ENCODE data around the gene AHNAK2. TPM values are rescaled to one million over a fixed set of nuclear protein-coding genes. Genes with fewer than 3 reads are reported as not detected.

The AHNAK2 gene
- total and polyA plus RNA-seq, 4 donors: 36.1 to 102 (median 37.9) TPM

- Histone ChIP-seq H3K36me3 (ENCODE audit: control insufficient read depth, insufficient read depth, low read length) (peaks cover 36% of the 10 kb centered on the region), H3K27ac (ENCODE audit: low read depth, low read length) (no peak overlapping the region), H3K9me3 (ENCODE audit: control insufficient read depth, insufficient read depth, low read length) (no peaks in the 10 kb centered on the region), H3K4me3 (ENCODE audit: low read depth, low read length) (no peak overlapping the region), H3K4me1 (ENCODE audit: control insufficient read depth, insufficient read depth, low read length) (no peaks in the 10 kb centered on the region), H3K27me3 (ENCODE audit: control insufficient read depth, insufficient read depth, low read length) (no peaks in the 10 kb centered on the region)
- WGBS (ENCODE audit: insufficient coverage): 71% methylated on average over 3 of the region's 3 CpGs
- DNase-seq (ENCODE audit: low read depth in 4 of 6, low spot score in 6 of 6): no peak
Observed at GRCh38 chr14:104999361-104999760, 21.2 kb upstream of the AHNAK2 start.

- 85% methylated on average over 4 of the region's 5 CpGs for WGBS (ENCODE audit: insufficient coverage)
- no peaks in the 10 kb centered on the region for H3K9me3 ChIP-seq (ENCODE audit: control insufficient read depth, insufficient read depth, low read length)
- H3K27ac ChIP-seq (ENCODE audit: low read depth, low read length): no peak overlapping the region
Observed at GRCh38 chr14:104998801-104999200, 20.6 kb upstream of the AHNAK2 start.

DNA sequence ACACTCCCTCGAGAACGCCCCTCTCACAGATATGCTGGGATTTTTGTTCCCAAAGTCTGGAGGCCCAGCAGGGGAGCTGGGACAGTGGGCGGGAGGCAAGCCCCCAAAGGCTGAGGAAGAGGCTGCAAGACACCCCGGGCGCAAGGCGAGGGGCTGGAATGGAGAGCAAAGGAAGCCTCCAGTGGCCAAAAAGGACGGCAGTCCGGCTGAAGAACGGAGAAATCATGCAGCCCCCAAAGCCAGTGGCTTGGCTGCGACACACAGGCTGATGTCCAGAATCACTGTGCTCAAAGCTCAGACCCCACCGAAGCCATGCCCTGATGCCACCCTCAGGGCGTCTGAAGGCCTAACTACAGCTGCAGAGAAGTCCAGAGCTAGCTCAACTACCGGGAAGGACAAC lies 18.3 kb upstream of the AHNAK2 start:
- no peaks in the 10 kb centered on the region for H3K27me3 ChIP-seq (ENCODE audit: control insufficient read depth, insufficient read depth, low read length)
- 91% methylated on average over 13 of the region's 13 CpGs for WGBS (ENCODE audit: insufficient coverage)
- no peaks in the 10 kb centered on the region for H3K9me3 ChIP-seq (ENCODE audit: control insufficient read depth, insufficient read depth, low read length)
- peaks cover 64% of the 10 kb centered on the region for H3K36me3 ChIP-seq (ENCODE audit: control insufficient read depth, insufficient read depth, low read length)
- no peak for DNase-seq (ENCODE audit: low read depth in 4 of 6, low spot score in 6 of 6)
- H3K4me1 ChIP-seq (ENCODE audit: control insufficient read depth, insufficient read depth, low read length): no peaks in the 10 kb centered on the region
- no peak overlapping the region for H3K27ac ChIP-seq (ENCODE audit: low read depth, low read length)
- H3K4me3 ChIP-seq (ENCODE audit: low read depth, low read length): no peak overlapping the region

More at GRCh38 chr14:104998801-104999200, 20.6 kb upstream of the AHNAK2 start:
- DNase-seq (ENCODE audit: low read depth in 4 of 6, low spot score in 6 of 6): no peak
- Histone ChIP-seq H3K36me3 (ENCODE audit: control insufficient read depth, insufficient read depth, low read length) (peaks cover 41% of the 10 kb centered on the region), H3K27me3 (ENCODE audit: control insufficient read depth, insufficient read depth, low read length) (no peaks in the 10 kb centered on the region), H3K4me1 (ENCODE audit: control insufficient read depth, insufficient read depth, low read length) (no peaks in the 10 kb centered on the region), H3K4me3 (ENCODE audit: low read depth, low read length) (no peak overlapping the region)

GRCh38 chr14:104996032-104996431 lies 17.9 kb upstream of the AHNAK2 start:
- Histone ChIP-seq H3K9me3 (ENCODE audit: control insufficient read depth, insufficient read depth, low read length) (no peaks in the 10 kb centered on the region), H3K27me3 (ENCODE audit: control insufficient read depth, insufficient read depth, low read length) (no peaks in the 10 kb centered on the region), H3K4me3 (ENCODE audit: low read depth, low read length) (no peak overlapping the region), H3K27ac (ENCODE audit: low read depth, low read length) (no peak overlapping the region), H3K36me3 (ENCODE audit: control insufficient read depth, insufficient read depth, low read length) (peaks cover 69% of the 10 kb centered on the region), H3K4me1 (ENCODE audit: control insufficient read depth, insufficient read depth, low read length) (no peaks in the 10 kb centered on the region)
- no peak for DNase-seq (ENCODE audit: low read depth in 4 of 6, low spot score in 6 of 6)
- 87% methylated on average over 3 of the region's 5 CpGs for WGBS (ENCODE audit: insufficient coverage)

GRCh38 chr14:104994978-104995377 lies 16.8 kb upstream of the AHNAK2 start:
- Histone ChIP-seq H3K27me3 (ENCODE audit: control insufficient read depth, insufficient read depth, low read length) (no peaks in the 10 kb centered on the region), H3K27ac (ENCODE audit: low read depth, low read length) (no peak overlapping the region), H3K4me1 (ENCODE audit: control insufficient read depth, insufficient read depth, low read length) (no peaks in the 10 kb centered on the region), H3K9me3 (ENCODE audit: control insufficient read depth, insufficient read depth, low read length) (no peaks in the 10 kb centered on the region), H3K4me3 (ENCODE audit: low read depth, low read length) (no peak overlapping the region), H3K36me3 (ENCODE audit: control insufficient read depth, insufficient read depth, low read length) (peaks cover 78% of the 10 kb centered on the region)
- WGBS (ENCODE audit: insufficient coverage): 94% methylated on average over 6 of the region's 6 CpGs
- DNase-seq (ENCODE audit: low read depth in 4 of 6, low spot score in 6 of 6): no peak

DNA sequence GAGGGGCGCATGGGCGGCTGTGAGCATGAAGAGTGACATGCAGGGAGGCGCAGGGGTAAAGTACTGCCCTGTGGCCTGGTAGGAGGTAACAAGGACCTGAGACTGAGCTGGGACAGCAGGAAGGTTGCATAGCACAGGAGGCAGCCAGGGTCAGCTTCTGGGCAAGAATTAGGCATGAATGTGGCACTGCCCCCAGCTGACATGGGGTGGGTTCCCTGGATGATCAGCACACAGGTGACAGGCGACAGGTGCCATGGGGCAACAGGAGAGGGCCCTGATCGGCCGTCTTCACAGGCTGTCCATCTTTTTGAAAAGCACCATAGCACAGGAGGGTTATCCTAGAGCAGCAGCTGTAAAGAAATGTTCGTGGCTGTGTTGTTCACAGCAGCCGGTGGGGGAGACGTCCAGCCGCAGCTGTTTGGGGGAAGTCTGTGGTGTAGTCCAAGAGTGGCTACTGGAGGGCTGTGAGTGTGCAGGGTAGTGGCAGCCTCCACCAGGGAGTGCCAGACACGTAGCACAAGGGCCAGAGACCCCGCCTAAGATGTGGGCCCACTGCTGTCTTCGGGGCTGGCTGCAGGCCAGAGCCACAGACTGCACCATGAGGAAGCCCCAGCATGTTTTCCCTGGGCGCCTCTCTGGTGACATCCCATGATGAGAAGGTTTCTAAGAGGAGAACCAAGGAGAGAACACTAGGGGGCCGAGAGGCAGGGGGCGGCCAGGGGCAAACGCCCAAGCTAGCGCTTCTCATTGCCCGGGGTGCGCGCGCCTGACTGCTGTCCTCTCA lies 15.8 kb upstream of the AHNAK2 start:
- no peaks in the 10 kb centered on the region for H3K27me3 ChIP-seq (ENCODE audit: control insufficient read depth, insufficient read depth, low read length)
- no peaks in the 10 kb centered on the region for H3K4me1 ChIP-seq (ENCODE audit: control insufficient read depth, insufficient read depth, low read length)
- H3K9me3 ChIP-seq (ENCODE audit: control insufficient read depth, insufficient read depth, low read length): no peaks in the 10 kb centered on the region
- WGBS (ENCODE audit: insufficient coverage): 86% methylated on average over 22 of the region's 22 CpGs
- H3K4me3 ChIP-seq (ENCODE audit: low read depth, low read length): no peak overlapping the region
- no peak overlapping the region for H3K27ac ChIP-seq (ENCODE audit: low read depth, low read length)
- H3K36me3 ChIP-seq (ENCODE audit: control insufficient read depth, insufficient read depth, low read length): peaks cover 83% of the 10 kb centered on the region
- no peak for DNase-seq (ENCODE audit: low read depth in 4 of 6, low spot score in 6 of 6)

DNA sequence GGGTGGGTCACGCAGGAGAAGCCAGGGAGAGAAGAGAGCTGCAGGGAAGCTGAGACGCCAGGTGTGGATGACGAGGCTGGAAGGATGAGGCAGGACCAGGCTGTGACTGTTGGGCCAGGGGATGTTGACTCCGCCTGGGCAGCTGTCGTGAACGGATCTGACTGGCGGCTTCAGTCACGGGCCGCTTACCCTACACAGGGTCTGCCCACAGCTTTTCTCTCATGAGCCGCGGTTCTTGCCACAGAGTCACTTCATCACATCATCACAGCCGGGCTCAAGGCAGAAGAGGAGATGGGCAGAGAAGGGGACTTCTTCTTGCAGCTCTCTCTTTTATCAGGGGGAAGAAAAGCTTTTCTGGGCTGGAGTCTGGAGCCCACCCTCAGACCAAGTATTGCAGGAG lies 15.1 kb upstream of the AHNAK2 start:
- H3K4me3 ChIP-seq (ENCODE audit: low read depth, low read length): no peak overlapping the region
- no peak for DNase-seq (ENCODE audit: low read depth in 4 of 6, low spot score in 6 of 6)
- no peak overlapping the region for H3K27ac ChIP-seq (ENCODE audit: low read depth, low read length)
- no peaks in the 10 kb centered on the region for H3K9me3 ChIP-seq (ENCODE audit: control insufficient read depth, insufficient read depth, low read length)
- H3K4me1 ChIP-seq (ENCODE audit: control insufficient read depth, insufficient read depth, low read length): no peaks in the 10 kb centered on the region
- WGBS (ENCODE audit: insufficient coverage): 93% methylated on average over 8 of the region's 12 CpGs
- no peaks in the 10 kb centered on the region for H3K27me3 ChIP-seq (ENCODE audit: control insufficient read depth, insufficient read depth, low read length)
- peaks cover 78% of the 10 kb centered on the region for H3K36me3 ChIP-seq (ENCODE audit: control insufficient read depth, insufficient read depth, low read length)

- no peak for DNase-seq (ENCODE audit: low read depth in 4 of 6, low spot score in 6 of 6)
- no peak overlapping the region for H3K4me3 ChIP-seq (ENCODE audit: low read depth, low read length)
- no peak overlapping the region for H3K27ac ChIP-seq (ENCODE audit: low read depth, low read length)
- H3K36me3 ChIP-seq (ENCODE audit: control insufficient read depth, insufficient read depth, low read length): peaks cover 78% of the 10 kb centered on the region
- no peaks in the 10 kb centered on the region for H3K4me1 ChIP-seq (ENCODE audit: control insufficient read depth, insufficient read depth, low read length)
- no peaks in the 10 kb centered on the region for H3K27me3 ChIP-seq (ENCODE audit: control insufficient read depth, insufficient read depth, low read length)
- no peaks in the 10 kb centered on the region for H3K9me3 ChIP-seq (ENCODE audit: control insufficient read depth, insufficient read depth, low read length)
- WGBS (ENCODE audit: insufficient coverage): 98% methylated on average over 11 of the region's 11 CpGs
Observed at GRCh38 chr14:104992501-104992900, 14.3 kb upstream of the AHNAK2 start.

- Histone ChIP-seq H3K27me3 (ENCODE audit: control insufficient read depth, insufficient read depth, low read length) (no peaks in the 10 kb centered on the region), H3K4me1 (ENCODE audit: control insufficient read depth, insufficient read depth, low read length) (peaks cover 4% of the 10 kb centered on the region), H3K27ac (ENCODE audit: low read depth, low read length) (no peak overlapping the region), H3K9me3 (ENCODE audit: control insufficient read depth, insufficient read depth, low read length) (no peaks in the 10 kb centered on the region), H3K4me3 (ENCODE audit: low read depth, low read length) (no peak overlapping the region), H3K36me3 (ENCODE audit: control insufficient read depth, insufficient read depth, low read length) (peaks cover 80% of the 10 kb centered on the region)
- 98% methylated on average over 32 of the region's 34 CpGs for WGBS (ENCODE audit: insufficient coverage)
- no peak for DNase-seq (ENCODE audit: low read depth in 4 of 6, low spot score in 6 of 6)
Observed at GRCh38 chr14:104991896-104992230, 13.7 kb upstream of the AHNAK2 start.

GRCh38 chr14:104989951-104990303 lies 11.8 kb upstream of the AHNAK2 start:
- H3K27ac ChIP-seq (ENCODE audit: low read depth, low read length): no peak overlapping the region
- H3K27me3 ChIP-seq (ENCODE audit: control insufficient read depth, insufficient read depth, low read length): no peaks in the 10 kb centered on the region
- H3K36me3 ChIP-seq (ENCODE audit: control insufficient read depth, insufficient read depth, low read length): peaks cover 63% of the 10 kb centered on the region
- peaks cover 19% of the 10 kb centered on the region for H3K4me1 ChIP-seq (ENCODE audit: control insufficient read depth, insufficient read depth, low read length)
- no peak for DNase-seq (ENCODE audit: low read depth in 4 of 6, low spot score in 6 of 6)
- no peak overlapping the region for H3K4me3 ChIP-seq (ENCODE audit: low read depth, low read length)
- WGBS (ENCODE audit: insufficient coverage): 86% methylated on average over 7 of the region's 7 CpGs
- no peaks in the 10 kb centered on the region for H3K9me3 ChIP-seq (ENCODE audit: control insufficient read depth, insufficient read depth, low read length)
